Breast epithelium (tissue), 3 donors: ENCODE measurements around the gene CRACDL.

Experiments
- POLR2A ChIP-seq: fragments of 450-650 bp; IDR thresholded peaks from one replicate; pipeline ENCODE4 v1.6.1; 2016; ENCODE audit warnings: antibody characterized with exemption, mild to moderate bottlenecking, moderate library complexity
- POLR2AphosphoS5 ChIP-seq, 3 donors: sonication (generic); formaldehyde crosslinking; IDR thresholded peaks; one replicate each; pipeline ENCODE4 v1.6.1; 2017; ENCODE audit warnings: antibody characterized with exemption in 3 of 3
- TF ChIP-seq, protein P1 (sequence below), 3 donors: fragments of 450-650 bp; IDR thresholded peaks; one replicate each; pipeline ENCODE4 v1.5.1; 2016 to 2017; ENCODE audit warnings: antibody characterized with exemption in 3 of 3, mild to moderate bottlenecking in 3 of 3, moderate library complexity in 3 of 3

DNA sequence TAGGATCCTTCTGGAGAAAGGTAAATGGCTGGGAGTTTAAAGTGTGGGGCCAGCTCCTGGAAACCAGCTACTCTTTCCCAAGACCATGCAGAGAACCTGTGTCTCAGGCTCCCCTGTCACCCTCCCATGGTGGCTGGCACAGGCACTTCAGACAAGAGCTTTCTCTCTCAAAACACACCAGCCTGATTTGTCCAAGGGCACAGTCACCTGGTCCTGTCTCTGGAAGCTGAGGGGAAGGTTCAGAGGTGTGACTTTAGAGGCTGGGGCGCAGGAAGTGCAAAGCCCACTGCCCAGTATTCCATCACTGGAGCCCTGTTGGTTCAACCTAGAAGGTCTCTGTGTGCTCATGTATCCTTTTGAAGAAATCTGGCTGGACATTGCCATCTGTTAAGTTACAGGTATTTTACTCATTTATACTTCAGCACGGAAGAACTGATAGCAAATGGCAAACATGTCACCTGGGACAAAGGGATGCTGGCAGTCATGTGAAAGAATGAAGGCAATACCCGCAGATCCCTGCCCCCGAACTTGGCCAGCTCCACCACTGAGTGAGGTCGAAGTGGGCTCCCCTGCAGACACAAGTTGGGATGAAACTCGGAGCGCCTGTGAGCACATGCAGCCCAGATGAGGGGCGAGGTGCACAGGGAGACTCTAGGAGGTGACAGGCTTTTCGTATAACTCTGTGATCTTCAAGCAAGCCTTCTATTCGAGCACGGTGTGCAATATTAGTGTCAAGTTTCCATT lies 108.2 kb downstream of the CRACDL start:
- TF ChIP-seq, protein P1, sequence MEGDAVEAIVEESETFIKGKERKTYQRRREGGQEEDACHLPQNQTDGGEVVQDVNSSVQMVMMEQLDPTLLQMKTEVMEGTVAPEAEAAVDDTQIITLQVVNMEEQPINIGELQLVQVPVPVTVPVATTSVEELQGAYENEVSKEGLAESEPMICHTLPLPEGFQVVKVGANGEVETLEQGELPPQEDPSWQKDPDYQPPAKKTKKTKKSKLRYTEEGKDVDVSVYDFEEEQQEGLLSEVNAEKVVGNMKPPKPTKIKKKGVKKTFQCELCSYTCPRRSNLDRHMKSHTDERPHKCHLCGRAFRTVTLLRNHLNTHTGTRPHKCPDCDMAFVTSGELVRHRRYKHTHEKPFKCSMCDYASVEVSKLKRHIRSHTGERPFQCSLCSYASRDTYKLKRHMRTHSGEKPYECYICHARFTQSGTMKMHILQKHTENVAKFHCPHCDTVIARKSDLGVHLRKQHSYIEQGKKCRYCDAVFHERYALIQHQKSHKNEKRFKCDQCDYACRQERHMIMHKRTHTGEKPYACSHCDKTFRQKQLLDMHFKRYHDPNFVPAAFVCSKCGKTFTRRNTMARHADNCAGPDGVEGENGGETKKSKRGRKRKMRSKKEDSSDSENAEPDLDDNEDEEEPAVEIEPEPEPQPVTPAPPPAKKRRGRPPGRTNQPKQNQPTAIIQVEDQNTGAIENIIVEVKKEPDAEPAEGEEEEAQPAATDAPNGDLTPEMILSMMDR (IDR thresholded peaks at IDR 0.05) = no peak
- TF ChIP-seq POLR2A (no peak), POLR2AphosphoS5 (IDR thresholded peaks at IDR 0.05) (no peak)
